SU-DHL-6 (cell line): ENCODE results near the gene LIN7B.

Experiments
- EZH2phosphoT487 ChIP-seq: fragments of 200-600 bp; sonication (generic), shearing (Covaris generic); conservative IDR thresholded peaks from 2 replicates; pipeline ENCODE4 v1.6.1; 2018; ENCODE audit warnings: mild to moderate bottlenecking, antibody characterized with exemption, low read length, moderate library complexity, mixed read lengths
- TF ChIP-seq, protein P1 (sequence below): fragments of 200-600 bp; sonication (generic); IDR thresholded peaks from one replicate; pipeline ENCODE4 v1.5.1; 2017; ENCODE audit warnings: antibody characterized with exemption, mild to moderate bottlenecking, low read length, moderate library complexity; ENCODE audit not compliant: insufficient read depth, poor library complexity, severe bottlenecking

DNA sequence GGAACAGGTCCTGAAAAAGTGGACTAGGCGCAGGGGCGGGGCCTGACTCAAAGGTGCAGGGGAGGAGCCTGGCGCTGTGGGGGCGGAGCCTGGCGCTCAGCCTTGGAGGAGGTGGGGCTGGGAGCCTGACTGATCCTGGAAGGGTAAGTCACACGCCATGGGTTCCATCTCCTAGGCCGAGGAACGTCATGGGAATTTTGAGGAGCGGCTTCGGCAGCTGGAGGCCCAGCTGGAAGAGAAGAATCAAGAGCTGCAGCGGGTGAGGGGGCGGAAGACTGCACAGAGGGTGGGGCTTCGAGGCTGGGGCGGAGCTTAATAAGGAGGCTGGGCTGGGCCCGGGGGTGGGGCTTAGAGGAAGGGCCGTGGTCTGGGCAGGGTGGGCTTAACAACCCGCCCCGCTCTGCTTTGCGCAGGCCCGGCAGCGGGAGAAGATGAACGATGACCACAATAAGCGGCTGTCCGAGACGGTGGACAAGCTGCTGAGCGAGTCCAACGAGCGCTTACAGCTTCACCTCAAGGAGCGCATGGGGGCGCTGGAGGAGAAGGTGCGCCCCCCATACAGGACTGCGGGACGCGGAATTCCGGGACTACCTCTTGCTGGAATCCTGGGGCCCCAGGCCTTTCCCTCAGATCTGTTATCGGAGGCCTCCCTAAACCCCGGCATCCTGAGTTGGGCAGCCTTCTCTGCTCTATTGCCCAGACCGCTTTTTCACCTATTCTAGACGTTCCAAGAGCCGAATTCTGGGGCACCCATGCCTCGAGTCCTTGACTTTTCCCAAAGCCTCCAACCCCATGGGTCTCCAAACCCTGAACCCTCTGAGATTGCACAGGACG is 19.7 kb downstream of the LIN7B start:
- TF ChIP-seq, protein P1, sequence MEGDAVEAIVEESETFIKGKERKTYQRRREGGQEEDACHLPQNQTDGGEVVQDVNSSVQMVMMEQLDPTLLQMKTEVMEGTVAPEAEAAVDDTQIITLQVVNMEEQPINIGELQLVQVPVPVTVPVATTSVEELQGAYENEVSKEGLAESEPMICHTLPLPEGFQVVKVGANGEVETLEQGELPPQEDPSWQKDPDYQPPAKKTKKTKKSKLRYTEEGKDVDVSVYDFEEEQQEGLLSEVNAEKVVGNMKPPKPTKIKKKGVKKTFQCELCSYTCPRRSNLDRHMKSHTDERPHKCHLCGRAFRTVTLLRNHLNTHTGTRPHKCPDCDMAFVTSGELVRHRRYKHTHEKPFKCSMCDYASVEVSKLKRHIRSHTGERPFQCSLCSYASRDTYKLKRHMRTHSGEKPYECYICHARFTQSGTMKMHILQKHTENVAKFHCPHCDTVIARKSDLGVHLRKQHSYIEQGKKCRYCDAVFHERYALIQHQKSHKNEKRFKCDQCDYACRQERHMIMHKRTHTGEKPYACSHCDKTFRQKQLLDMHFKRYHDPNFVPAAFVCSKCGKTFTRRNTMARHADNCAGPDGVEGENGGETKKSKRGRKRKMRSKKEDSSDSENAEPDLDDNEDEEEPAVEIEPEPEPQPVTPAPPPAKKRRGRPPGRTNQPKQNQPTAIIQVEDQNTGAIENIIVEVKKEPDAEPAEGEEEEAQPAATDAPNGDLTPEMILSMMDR, result no peak
- no peak for TF ChIP-seq EZH2phosphoT487
